ENCODE results near the gene VPS45. TPM values are rescaled to one million over a fixed set of nuclear protein-coding genes. Genes with fewer than 3 reads are reported as not detected.

The VPS45 gene
- total and polyA plus RNA-seq, 2 of the 8 experiments (the other 6 are each of a cell fraction or from before 2014, with no cell fraction given) = 19.1 to 27.6 TPM

- TF ChIP-seq RNF2 (IDR thresholded peaks at IDR 0.05; ENCODE audit: borderline replicate concordance, low read depth, low read length, missing control alignments, poor library complexity, severe bottlenecking) (no peak), GTF2F1 (IDR thresholded peaks at IDR 0.05; ENCODE audit: borderline replicate concordance, low read depth, low read length) (no peak), TAF7 (optimal IDR thresholded peaks at IDR 0.05; ENCODE audit: borderline replicate concordance, low read depth, low read length) (no peak), BRCA1 (IDR thresholded peaks at IDR 0.05; ENCODE audit: low read depth, low read length) (no peak), SIX5 (IDR thresholded peaks at IDR 0.05; ENCODE audit: low read depth, low read length) (no peak)
These were observed 59.2 kb downstream of the VPS45 start (continued) for GRCh38 chr1:150126811-150127210.

All from H1 (cell line).